Measurements from ENCODE around the gene VDAC2. TPM values are rescaled to one million over a fixed set of nuclear protein-coding genes. Genes with fewer than 3 reads are reported as not detected.
A peak's percentile ranks its signal among the peaks of the same experiment; 100 is the strongest.
"Not testable (repeated sequence)": the region's sequence is repeated elsewhere in the genome, so short reads cannot be mapped to it uniquely, and the experiment has no call there.

Gene VDAC2
- total RNA-seq, 1 donor from 2014 or later: 204 TPM

- H3K27me3 Mint-ChIP-seq: no peaks in the 10 kb centered on the region
- H3K4me1 Mint-ChIP-seq (ENCODE audit: unreplicated experiment): peaks cover 8% of the 10 kb centered on the region
- H3K4me3 Mint-ChIP-seq: no peak overlapping the region
- H3K27ac Mint-ChIP-seq: no peak overlapping the region
- H3K36me3 Mint-ChIP-seq: no peaks in the 10 kb centered on the region
- DNase-seq (ENCODE audit: extremely low spot score, unreplicated experiment): no peak
- TF ChIP-seq CTCF (conservative IDR thresholded peaks at IDR 0.05): no peak
- no peaks in the 10 kb centered on the region for H3K9me3 Mint-ChIP-seq
Observed at GRCh38 chr10:75195035-75195763, 15.4 kb upstream of the VDAC2 start.

- H3K36me3 Mint-ChIP-seq: no peaks in the 10 kb centered on the region
Observed at GRCh38 chr10:75197066-75197465, 13.5 kb upstream of the VDAC2 start.

DNA sequence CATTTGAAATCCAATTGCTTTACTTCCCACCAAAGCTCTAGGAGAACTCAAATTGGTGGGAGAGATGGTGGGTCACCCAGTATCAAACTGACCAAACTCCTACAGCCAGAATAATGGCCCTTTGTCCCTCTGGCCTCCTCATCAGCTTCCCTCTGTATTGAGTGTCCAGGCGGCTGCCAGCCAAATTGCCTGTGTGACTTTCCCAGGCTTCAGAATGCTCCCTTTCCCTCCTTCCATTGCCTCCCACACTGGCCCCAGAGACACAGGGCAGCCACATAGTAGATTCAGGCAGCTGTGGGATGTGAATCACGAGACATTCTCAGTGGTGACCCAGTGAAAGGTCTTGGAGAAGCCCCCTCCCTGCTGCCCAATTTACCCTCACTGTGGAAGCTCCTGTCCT lies 12.7 kb upstream of the VDAC2 start:
- TF ChIP-seq CTCF (conservative IDR thresholded peaks at IDR 0.05): no peak
- Mint-ChIP-seq H3K4me3 (no peak overlapping the region), H3K4me1 (ENCODE audit: unreplicated experiment) (peaks cover 4% of the 10 kb centered on the region), H3K36me3 (no peaks in the 10 kb centered on the region), H3K27ac (no peak overlapping the region), H3K27me3 (no peaks in the 10 kb centered on the region), H3K9me3 (peaks cover 5% of the 10 kb centered on the region)
- no peak for DNase-seq (ENCODE audit: extremely low spot score, unreplicated experiment)

More at GRCh38 chr10:75197066-75197465, 13.5 kb upstream of the VDAC2 start:
- Mint-ChIP-seq H3K4me3 (no peak overlapping the region), H3K27me3 (no peaks in the 10 kb centered on the region), H3K27ac (no peak overlapping the region), H3K4me1 (ENCODE audit: unreplicated experiment) (peaks cover 4% of the 10 kb centered on the region), H3K9me3 (peaks cover 5% of the 10 kb centered on the region)
- TF ChIP-seq CTCF (conservative IDR thresholded peaks at IDR 0.05): no peak
- DNase-seq (ENCODE audit: extremely low spot score, unreplicated experiment): no peak

DNA sequence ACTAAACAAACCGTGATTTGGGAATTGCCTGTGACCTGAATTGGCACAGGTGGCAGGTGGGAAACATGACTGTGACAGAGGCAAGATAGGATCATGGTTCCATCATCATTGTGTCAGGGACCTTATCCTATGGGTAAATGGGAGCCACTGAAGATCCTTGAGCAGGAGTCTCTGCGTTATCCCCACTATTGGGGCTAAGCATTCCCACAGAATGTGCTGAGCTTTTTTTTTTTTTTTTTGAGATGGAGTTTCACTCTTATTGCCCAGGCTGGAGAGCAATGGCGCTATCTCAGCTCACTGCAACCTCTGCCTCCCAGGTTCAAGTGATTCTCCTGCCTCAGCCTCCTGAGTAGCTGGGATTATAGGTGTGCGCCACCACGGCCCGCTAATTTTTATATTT lies 10.6 kb upstream of the VDAC2 start:
- not testable (repeated sequence) for H3K36me3 Mint-ChIP-seq; H3K27me3 Mint-ChIP-seq; H3K9me3 Mint-ChIP-seq; H3K27ac Mint-ChIP-seq; H3K4me1 Mint-ChIP-seq (ENCODE audit: unreplicated experiment); H3K4me3 Mint-ChIP-seq; DNase-seq (ENCODE audit: extremely low spot score, unreplicated experiment)

DNA sequence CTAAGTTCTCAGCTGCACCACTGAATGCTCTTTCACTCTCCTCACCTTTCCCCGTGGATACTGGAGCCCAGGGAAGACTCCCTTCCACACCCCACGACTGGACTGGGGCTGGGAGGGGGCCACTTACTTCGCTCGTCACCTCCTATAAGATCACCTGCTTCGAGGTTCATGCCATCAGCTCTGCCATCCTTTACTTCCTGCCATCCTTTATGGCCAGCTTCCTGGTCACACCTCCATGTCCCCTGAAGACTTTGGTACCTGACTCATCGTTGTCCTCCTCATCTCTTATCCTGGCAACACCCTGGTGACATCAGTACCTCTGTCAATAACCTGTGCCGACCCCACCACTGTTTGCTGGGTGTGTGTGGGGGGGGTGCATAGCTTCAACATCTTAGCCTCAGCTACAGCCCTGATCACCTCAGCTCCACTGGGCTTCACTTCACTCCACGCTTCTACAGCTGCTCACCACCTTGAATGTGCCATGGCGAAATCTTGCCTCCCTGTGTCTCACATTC lies 8.7 kb upstream of the VDAC2 start:
- no peak overlapping the region for H3K4me3 Mint-ChIP-seq
- peak overlapping the region; percentile 10 for H3K27ac Mint-ChIP-seq
- H3K4me1 Mint-ChIP-seq (ENCODE audit: unreplicated experiment): peaks cover 4% of the 10 kb centered on the region
- DNase-seq (ENCODE audit: extremely low spot score, unreplicated experiment): no peak
- H3K27me3 Mint-ChIP-seq: no peaks in the 10 kb centered on the region
- no peak for TF ChIP-seq CTCF (conservative IDR thresholded peaks at IDR 0.05)
- H3K9me3 Mint-ChIP-seq: peaks cover 5% of the 10 kb centered on the region
- no peaks in the 10 kb centered on the region for H3K36me3 Mint-ChIP-seq

- H3K27me3 Mint-ChIP-seq: no peaks in the 10 kb centered on the region
- no peaks in the 10 kb centered on the region for H3K36me3 Mint-ChIP-seq
- H3K4me1 Mint-ChIP-seq (ENCODE audit: unreplicated experiment): peaks cover 10% of the 10 kb centered on the region
- no peak for TF ChIP-seq CTCF (conservative IDR thresholded peaks at IDR 0.05)
- H3K4me3 Mint-ChIP-seq: no peak overlapping the region
- peaks cover 5% of the 10 kb centered on the region for H3K9me3 Mint-ChIP-seq
- H3K27ac Mint-ChIP-seq: peak overlapping the region; percentile 21
- no peak for DNase-seq (ENCODE audit: extremely low spot score, unreplicated experiment)
Observed at GRCh38 chr10:75202321-75203045, 8.1 kb upstream of the VDAC2 start.

DNA sequence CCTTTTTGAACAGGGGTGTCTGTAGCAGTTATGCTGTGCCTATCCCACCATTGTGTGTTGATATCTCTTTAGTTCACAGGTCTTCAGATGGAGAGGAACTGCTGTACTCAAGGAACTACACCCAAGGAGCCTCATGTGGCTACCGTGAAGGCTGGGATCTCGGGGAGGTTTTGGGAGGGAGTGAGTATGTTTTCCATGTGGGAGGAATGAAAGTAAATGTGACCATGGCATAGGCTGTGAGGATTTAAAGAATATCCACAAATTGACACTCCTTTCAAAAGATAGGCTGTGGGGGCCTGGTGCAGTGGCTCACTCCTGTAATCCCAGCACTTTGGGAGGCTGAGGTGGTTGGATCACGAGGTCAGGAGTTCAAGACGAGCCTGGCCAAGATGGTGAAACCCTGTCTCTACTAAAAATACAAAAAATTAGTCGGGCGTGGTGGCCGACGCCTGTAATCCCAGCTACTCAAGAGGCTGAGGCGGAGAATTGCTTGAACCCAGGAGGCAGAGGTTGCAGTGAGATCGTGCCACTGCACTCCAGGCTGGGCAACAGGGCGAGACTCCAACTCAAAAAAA lies 7.5 kb upstream of the VDAC2 start:
- Mint-ChIP-seq H3K27ac (peak overlapping the region; percentile 21), H3K4me1 (ENCODE audit: unreplicated experiment) (peaks cover 17% of the 10 kb centered on the region)
- not testable (repeated sequence) for DNase-seq (ENCODE audit: extremely low spot score, unreplicated experiment); H3K9me3 Mint-ChIP-seq; H3K27me3 Mint-ChIP-seq; H3K4me3 Mint-ChIP-seq; H3K36me3 Mint-ChIP-seq
